ENCODE results near the gene SEMA7A. TPM values are rescaled to one million over a fixed set of nuclear protein-coding genes. Genes with fewer than 3 reads are reported as not detected.
A peak's percentile ranks its signal among the peaks of the same experiment; 100 is the strongest.
"Not testable (repeated sequence)": the region's sequence is repeated elsewhere in the genome, so short reads cannot be mapped to it uniquely, and the experiment has no call there.

SEMA7A gene
- 0.12 and 0.20 TPM in 2 replicates for total RNA-seq (2014; rRNA removed; shearing (Covaris generic))
- 0.53 and 1.5 TPM in 2 replicates for polyA plus RNA-seq (2014; cell fraction: nucleus; rRNA removed)

GRCh38 chr15:74433592-74434262, at the start of gene SEMA7A:
TSS of gene SEMA7A (minus strand) at chr15:74433958. CDS start at chr15:74433918, 40 bp downstream.
- DNase-seq (ENCODE audit: extremely low read depth, low read depth) = peak; percentile 43

- no peak for DNase-seq (ENCODE audit: extremely low read depth, low read depth)
Measured at GRCh38 chr15:74482661-74483060, 48.9 kb upstream of the SEMA7A start.

DNA sequence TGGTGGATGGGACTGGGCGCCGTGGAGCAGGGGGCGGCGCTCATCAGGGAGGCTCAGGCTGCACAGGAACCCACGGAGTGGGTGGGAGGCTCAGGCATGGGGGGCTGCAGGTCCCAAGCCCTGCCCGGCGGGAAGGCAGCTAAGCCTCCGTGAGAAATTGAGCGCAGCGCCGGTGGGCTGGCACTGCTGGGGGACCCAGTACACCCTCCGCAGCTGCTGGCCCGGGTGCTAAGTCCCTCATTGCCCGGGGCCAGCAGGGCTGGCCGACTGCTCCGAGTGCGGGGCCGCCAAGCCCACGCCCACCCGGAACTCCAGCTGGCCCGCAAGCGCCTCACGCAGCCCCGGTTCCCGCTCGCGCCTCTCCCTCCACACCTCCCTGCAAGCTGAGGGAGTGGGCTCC, 46.6 kb upstream of the SEMA7A start:
- not testable (repeated sequence) for DNase-seq (ENCODE audit: extremely low read depth, low read depth)

GRCh38 chr15:74471621-74472020, 37.9 kb upstream of the SEMA7A start:
- not testable (repeated sequence) for DNase-seq (ENCODE audit: extremely low read depth, low read depth)

- no peak for DNase-seq (ENCODE audit: extremely low read depth, low read depth)
Measured at GRCh38 chr15:74470631-74471395, 37.1 kb upstream of the SEMA7A start.

- no peak for DNase-seq (ENCODE audit: extremely low read depth, low read depth)
Measured at GRCh38 chr15:74468341-74469032, 34.7 kb upstream of the SEMA7A start.

DNA sequence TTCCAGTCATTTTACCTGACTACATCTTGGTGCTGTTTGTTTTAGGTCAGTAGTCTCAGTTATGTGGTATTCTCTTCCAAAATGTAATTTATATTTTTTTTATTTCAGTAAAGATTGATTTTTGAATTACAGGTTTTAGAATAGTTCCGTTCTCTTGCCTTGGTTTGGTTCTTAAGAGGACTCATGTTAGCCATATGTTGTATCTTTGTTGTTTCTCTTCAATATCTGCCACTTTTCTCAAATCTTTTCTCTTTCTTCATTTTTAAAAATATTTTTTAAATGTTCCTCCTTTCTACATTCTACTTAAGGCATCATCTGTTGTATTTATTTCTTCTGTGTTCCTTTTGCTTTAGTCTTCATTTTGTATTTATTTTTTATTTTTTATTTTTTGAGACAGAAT, 32.8 kb upstream of the SEMA7A start:
- DNase-seq (ENCODE audit: extremely low read depth, low read depth) = no peak

GRCh38 chr15:74464897-74465296, 31.1 kb upstream of the SEMA7A start:
- no peak for DNase-seq (ENCODE audit: extremely low read depth, low read depth)

DNA sequence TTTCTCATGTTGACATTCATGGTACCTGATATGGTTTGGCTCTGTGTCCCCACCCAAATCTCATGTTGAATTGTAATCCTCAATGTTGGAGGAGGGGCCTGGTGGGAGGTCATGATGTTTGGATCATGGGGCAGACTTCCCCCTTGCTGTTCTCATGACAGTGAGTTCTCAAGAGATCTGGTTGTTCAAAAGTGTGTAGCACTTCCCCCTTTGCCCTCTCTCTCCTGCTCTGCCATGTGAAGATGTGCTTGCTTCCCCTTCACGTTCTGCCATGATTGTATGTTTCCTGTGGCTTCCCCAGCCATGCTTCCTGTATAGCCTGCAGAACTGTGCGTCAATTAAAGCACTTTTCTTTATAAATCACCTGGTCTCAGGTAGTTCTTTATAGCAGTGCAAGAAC, 30.5 kb upstream of the SEMA7A start:
- no peak for DNase-seq (ENCODE audit: extremely low read depth, low read depth)

DNA sequence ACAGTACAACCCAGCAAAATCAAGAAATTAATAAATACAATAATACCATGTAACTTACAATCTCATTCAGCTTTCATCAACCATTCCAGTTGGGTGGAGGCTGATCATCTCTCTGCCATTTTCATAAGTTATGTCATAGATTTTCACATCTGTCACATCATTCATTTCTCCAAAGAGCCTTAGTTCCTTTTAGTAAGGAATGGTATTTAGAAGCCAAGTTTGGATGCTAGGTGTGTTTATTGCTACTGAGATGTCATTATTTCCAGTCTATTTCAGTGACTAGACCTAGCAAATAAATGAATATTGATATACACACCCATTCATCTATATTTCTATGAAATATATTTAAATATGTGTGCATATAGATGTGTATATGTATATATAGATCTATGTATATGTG, 29.9 kb upstream of the SEMA7A start:
- DNase-seq (ENCODE audit: extremely low read depth, low read depth) = no peak

DNA sequence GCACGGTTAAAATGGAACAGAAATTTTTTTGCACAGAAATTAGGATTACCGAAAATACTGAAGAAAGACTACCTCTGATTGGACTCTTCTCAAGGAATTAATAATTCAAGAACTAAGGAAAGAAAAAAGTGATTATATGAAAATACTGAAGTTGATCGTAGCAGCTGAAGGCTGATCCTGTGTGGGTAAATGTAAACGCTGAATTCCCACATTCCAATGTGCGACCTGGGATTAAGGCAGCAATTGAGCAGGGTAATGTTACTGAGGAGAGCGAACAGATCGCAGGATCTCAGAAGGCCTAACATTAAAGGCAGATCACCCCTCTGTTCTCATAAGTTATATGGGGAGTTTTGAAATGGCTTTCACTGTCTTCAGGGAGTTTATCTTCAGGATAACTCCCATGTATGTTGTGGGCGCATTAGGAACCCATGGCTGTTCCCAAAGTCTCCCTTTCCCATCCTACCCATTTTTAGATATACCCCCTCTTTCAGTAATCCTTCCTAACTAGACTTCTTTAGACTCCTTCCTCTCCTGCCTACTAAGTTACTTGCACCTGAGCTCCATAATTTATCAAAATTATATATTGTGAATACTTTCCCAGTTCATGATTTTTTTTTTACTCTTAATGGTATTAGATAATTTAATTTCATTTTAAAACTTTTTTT, 28.2 kb upstream of the SEMA7A start:
- DNase-seq (ENCODE audit: extremely low read depth, low read depth) = no peak

GRCh38 chr15:74460871-74461846, 27.4 kb upstream of the SEMA7A start, which contains the start of gene UBL7:
TSS of gene UBL7 (minus strand) at chr15:74461160. CDS start at chr15:74458867, 2,293 bp downstream.
- peak; percentile 94 for DNase-seq (ENCODE audit: extremely low read depth, low read depth)

- DNase-seq (ENCODE audit: extremely low read depth, low read depth) = no peak
Measured at GRCh38 chr15:74460298-74460697, 26.5 kb upstream of the SEMA7A start.

DNA sequence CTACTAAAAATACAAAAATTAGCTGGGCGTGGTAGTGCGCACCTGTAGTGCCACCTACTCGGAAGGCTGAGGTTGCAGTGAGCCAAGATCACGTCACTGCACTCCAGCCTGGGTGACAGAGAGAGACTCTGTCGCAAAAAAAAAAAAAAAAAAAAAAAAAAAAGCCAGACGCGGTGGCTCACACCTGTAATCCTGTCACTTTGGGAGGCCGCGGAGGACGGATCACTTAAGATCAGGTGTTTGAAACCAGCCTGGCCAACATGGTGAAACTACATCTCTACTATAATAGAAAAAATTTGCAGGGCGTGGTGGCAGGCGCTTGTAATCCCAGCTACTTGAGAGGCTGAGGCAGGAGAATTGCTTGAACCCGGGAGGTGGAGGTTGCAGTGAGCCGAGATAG, 26.0 kb upstream of the SEMA7A start:
- not testable (repeated sequence) for DNase-seq (ENCODE audit: extremely low read depth, low read depth)

- DNase-seq (ENCODE audit: extremely low read depth, low read depth) = no peak
Measured at GRCh38 chr15:74458473-74458872, 24.7 kb upstream of the SEMA7A start.

DNA sequence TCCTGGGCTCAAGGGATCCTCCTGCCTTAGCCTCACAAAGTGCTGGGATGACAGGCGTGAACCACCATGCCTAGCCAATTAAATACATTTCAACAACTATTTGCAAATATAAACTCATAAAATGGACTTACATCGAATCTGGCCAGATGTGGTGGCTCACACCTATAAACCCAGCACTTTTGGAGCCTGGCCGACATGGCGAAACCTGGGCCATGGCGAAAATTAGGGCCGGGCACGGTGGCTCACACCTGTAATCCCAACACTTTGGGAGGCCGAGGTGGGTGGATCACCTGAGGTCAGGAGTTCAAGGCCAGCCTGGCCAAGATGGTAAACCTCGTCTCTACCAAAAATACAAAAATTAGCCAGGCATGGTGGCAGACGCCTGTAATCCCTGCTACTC, 23.3 kb upstream of the SEMA7A start:
- DNase-seq (ENCODE audit: extremely low read depth, low read depth) = not testable (repeated sequence)

DNA sequence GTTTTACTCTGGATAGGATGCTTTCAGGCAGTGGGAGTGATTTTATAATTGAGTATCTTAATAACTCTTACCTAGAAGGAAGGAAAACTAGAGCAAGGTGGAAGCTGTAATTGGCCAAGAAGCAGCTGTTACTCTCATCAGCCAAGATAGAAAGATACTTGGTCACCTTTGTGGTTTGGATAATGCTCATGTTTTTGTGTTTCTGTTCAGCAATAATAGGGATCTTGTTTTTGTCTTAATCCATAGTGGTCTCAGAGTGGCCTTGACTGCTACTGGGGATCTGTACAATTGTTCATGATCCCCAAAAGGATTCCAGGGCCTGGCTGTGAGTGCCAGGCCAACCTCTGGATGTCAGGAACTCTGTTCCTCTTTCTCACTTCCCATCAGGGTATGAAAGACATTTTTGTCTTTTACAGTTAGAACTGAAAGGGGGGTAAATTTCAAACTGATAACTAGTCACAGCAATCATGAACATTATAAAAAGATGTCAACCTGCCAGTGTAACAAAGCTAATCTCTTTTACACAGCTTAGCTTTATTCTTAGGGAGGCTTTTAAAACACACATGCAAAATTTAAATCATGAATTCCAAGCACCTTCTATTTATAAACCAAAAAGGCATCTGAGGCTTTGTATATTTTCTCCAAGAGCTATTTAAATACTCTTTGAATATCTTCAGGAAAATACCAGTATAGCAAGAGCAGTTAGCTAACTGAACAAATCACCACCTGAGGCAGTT, 21.2 kb upstream of the SEMA7A start:
- no peak for DNase-seq (ENCODE audit: extremely low read depth, low read depth)

- no peak for DNase-seq (ENCODE audit: extremely low read depth, low read depth)
Measured at GRCh38 chr15:74453925-74454763, 20.4 kb upstream of the SEMA7A start.

Data from NCI-H460 (cell line).